HepG2 (cell line): ENCODE results near the gene FIZ1. TPM values are rescaled to one million over a fixed set of nuclear protein-coding genes. Genes with fewer than 3 reads are reported as not detected.

ENCODE experiments used
- CAMTA2 ChIP-seq: sonication (generic); formaldehyde crosslinking; IDR thresholded peaks from 2 replicates; pipeline ENCODE4 v1.4.0; 2020; ENCODE audit warnings: mild to moderate bottlenecking, missing genetic modification reagents, borderline replicate concordance
- DNMT3B ChIP-seq: conservative IDR thresholded peaks from 2 replicates; pipeline ENCODE4 v1.6.1; 2016; ENCODE audit warnings: missing biosample characterization, control low read depth
- FOXA3 ChIP-seq: IDR thresholded peaks from 2 replicates; pipeline ENCODE4 v1.6.1; 2016; ENCODE audit warnings: missing genetic modification reagents, missing compliant biosample characterization
- HOXD1 ChIP-seq: sonication (generic); formaldehyde crosslinking; IDR thresholded peaks from 2 replicates; pipeline ENCODE4 v1.5.0; 2020; ENCODE audit warnings: missing genetic modification reagents
- KDM5A ChIP-seq: fragments of 200-600 bp; sonication (generic); IDR thresholded peaks from 2 replicates; pipeline ENCODE4 v1.7.0; 2018; ENCODE audit warnings: antibody characterized with exemption, mild to moderate bottlenecking, low read length, borderline replicate concordance
- NCOR1 ChIP-seq: fragments of 200-600 bp; sonication (generic); IDR thresholded peaks from 2 replicates; pipeline ENCODE4 v1.7.0; 2017; ENCODE audit warnings: antibody characterized with exemption, low read length, borderline replicate concordance
- NFKB2 ChIP-seq: sonication (generic); formaldehyde crosslinking; IDR thresholded peaks from 2 replicates; pipeline ENCODE4 v1.4.0; 2020; ENCODE audit warnings: missing genetic modification reagents, borderline replicate concordance
- ONECUT2 ChIP-seq: sonication (generic); formaldehyde crosslinking; IDR thresholded peaks from 2 replicates; pipeline ENCODE4 v1.4.0; 2020; ENCODE audit warnings: missing genetic modification reagents
- SP5 ChIP-seq: IDR thresholded peaks from 2 replicates; pipeline ENCODE4 v1.6.1; 2016; ENCODE audit warnings: low read depth, borderline replicate concordance
- TBP ChIP-seq: sonication (generic); formaldehyde crosslinking; IDR thresholded peaks from 2 replicates; pipeline ENCODE4 v1.5.0; 2020; ENCODE audit warnings: missing genetic modification reagents
- TSC22D2 ChIP-seq: sonication (generic); formaldehyde crosslinking; IDR thresholded peaks from 2 replicates; pipeline ENCODE4 v1.5.1; 2020; ENCODE audit warnings: missing genetic modification reagents, mild to moderate bottlenecking, borderline replicate concordance
- YEATS4 ChIP-seq: sonication (generic); formaldehyde crosslinking; IDR thresholded peaks from 2 replicates; pipeline ENCODE4 v1.4.0; 2020; ENCODE audit warnings: missing genetic modification reagents, borderline replicate concordance
- ZBTB37 ChIP-seq: sonication (generic); formaldehyde crosslinking; IDR thresholded peaks from 2 replicates; pipeline ENCODE4 v1.4.0; 2020; ENCODE audit warnings: mild to moderate bottlenecking, missing genetic modification reagents
- ZNF318 ChIP-seq: sonication (generic); formaldehyde crosslinking; IDR thresholded peaks from 2 replicates; pipeline ENCODE4 v1.4.0; 2020; ENCODE audit warnings: mild to moderate bottlenecking, missing genetic modification reagents
- ZNF331 ChIP-seq: sonication (generic); formaldehyde crosslinking; IDR thresholded peaks from 2 replicates; pipeline ENCODE4 v1.4.0; 2020; ENCODE audit warnings: missing genetic modification reagents
- ZNF607 ChIP-seq: sonication (generic); formaldehyde crosslinking; IDR thresholded peaks from 2 replicates; pipeline ENCODE4 v1.5.1; 2020; ENCODE audit warnings: missing genetic modification reagents, mild to moderate bottlenecking, borderline replicate concordance
- ZNF883 ChIP-seq: sonication (generic); formaldehyde crosslinking; IDR thresholded peaks from 2 replicates; pipeline ENCODE4 v1.5.1; 2020; ENCODE audit warnings: mild to moderate bottlenecking, missing genetic modification reagents; ENCODE audit errors: not compliant biosample characterization
- polyA plus RNA-seq, 8 experiments: library from polyadenylated mRNA; depleted of rRNA in 3 of 8; stranded (reverse) in 7 of 8; unstranded in 1 of 8; fragments of >200 nt; fragmentation: Illumina TruSeq in 4 of 8; extraction: Trizol in 4 of 8; gene quantifications; 2 replicates each; pipeline versions ENCODE4 v1.2.1 to v1.2.3, GENCODE V29; 2011 to 2016; ENCODE audit warnings: low read depth in 4 of 8, missing spikeins in 1 of 8, mixed read lengths in 1 of 8; ENCODE audit not compliant: insufficient read depth in 1 of 8
- total RNA-seq, 5 experiments: library from RNA; depleted of rRNA; stranded (reverse); fragments of >200 nt; fragmentation: Illumina TruSeq; extraction: Trizol; gene quantifications; 2 replicates each; pipeline ENCODE4 v1.2.3, GENCODE V29; 2016; ENCODE audit warnings: low read depth in 1 of 5
- TF ChIP-seq, protein P1 (sequence below): sonication (generic); formaldehyde crosslinking; IDR thresholded peaks from 2 replicates; pipeline ENCODE4 v1.5.1; 2020; ENCODE audit warnings: mild to moderate bottlenecking, missing genetic modification reagents

Gene FIZ1
- total and polyA plus RNA-seq, 2 of the 13 experiments (the other 11 are each of a cell fraction or from before 2014, with no cell fraction given) = 3.6 to 5.9 TPM

DNA sequence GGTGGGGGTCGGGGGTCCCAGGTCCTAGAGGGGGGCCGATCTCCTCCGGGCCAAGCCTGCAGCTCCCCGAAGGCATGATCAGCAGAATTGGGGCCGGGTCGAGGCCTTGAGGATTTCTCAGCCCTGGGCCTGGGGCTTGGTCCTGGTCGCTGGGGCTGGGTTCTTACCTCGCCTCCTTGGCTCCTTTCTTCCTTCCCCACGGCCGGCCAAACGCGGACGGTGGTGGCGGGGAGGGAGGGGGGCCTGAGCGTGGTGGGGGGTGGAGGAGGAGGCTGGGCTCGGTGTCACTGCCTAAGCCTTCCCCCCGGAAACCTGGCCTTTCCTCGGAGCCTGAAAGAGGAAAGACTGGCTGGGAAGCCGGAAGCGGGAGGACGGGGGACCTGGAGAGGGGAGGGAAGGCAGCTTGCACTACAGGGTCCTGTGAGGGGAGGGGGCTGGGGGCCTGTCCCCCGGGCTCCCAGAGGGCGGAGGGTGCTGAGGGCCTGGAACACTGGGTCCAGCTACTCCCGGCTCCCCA is 18.6 kb downstream of the FIZ1 start, which contains the start of gene ZNF579 (continued):
- TF ChIP-seq, protein P1, sequence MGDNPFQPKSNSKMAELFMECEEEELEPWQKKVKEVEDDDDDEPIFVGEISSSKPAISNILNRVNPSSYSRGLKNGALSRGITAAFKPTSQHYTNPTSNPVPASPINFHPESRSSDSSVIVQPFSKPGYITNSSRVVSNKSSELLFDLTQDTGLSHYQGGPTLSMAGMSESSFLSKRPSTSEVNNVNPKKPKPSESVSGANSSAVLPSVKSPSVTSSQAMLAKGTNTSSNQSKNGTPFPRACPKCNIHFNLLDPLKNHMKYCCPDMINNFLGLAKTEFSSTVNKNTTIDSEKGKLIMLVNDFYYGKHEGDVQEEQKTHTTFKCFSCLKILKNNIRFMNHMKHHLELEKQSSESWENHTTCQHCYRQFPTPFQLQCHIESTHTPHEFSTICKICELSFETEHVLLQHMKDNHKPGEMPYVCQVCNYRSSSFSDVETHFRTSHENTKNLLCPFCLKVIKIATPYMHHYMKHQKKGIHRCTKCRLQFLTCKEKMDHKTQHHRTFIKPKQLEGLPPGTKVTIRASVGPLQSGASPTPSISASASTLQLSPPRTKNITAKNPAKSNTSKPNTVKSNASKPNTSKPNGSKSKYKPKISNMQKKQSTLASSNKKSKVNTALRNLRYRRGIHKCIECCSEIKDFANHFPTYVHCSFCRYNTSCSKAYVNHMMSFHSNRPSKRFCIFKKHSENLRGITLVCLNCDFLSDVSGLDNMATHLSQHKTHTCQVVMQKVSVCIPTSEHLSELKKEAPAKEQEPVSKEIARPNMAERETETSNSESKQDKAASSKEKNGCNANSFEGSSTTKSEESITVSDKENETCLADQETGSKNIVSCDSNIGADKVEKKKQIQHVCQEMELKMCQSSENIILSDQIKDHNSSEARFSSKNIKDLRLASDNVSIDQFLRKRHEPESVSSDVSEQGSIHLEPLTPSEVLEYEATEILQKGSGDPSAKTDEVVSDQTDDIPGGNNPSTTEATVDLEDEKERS (CRISPR knock-in tag) = no peak; the same call in 1 of the 2 replicates
- TF ChIP-seq SP5 (CRISPR knock-in tag) (peak; percentile 61), TBP (CRISPR knock-in tag) (no peak), DNMT3B (CRISPR knock-in tag) (0 out of 2 replicates have a peak, but pooled peaks have one; percentile 4), NFKB2 (CRISPR knock-in tag) (no peak; the same call in 1 of the 2 replicates), HOXD1 (CRISPR knock-in tag) (0 out of 2 replicates have a peak, but pooled peaks have one; percentile 53), ONECUT2 (no peak), CAMTA2 (CRISPR knock-in tag) (no peak), ZNF318 (no peak), YEATS4 (CRISPR knock-in tag) (peak; percentile 79; the same call in 1 of the 2 replicates), ZBTB37 (CRISPR knock-in tag) (no peak), TSC22D2 (CRISPR knock-in tag) (no peak), ZNF607 (CRISPR knock-in tag) (no peak), FOXA3 (CRISPR knock-in tag) (0 out of 2 replicates have a peak, but pooled peaks have one; percentile 18), ZNF883 (CRISPR knock-in tag) (no peak), KDM5A (peak; percentile 78; the same call in 1 of the 2 replicates), NCOR1 (no peak), ZNF331 (CRISPR knock-in tag) (peak; percentile 81; the same call in 1 of the 2 replicates)
